Dedifferentiated amniotic fluid mesenchymal stem cell (primary cell): ENCODE measurements around the gene CCL16.
"Not testable (repeated sequence)": the region's sequence is repeated elsewhere in the genome, so short reads cannot be mapped to it uniquely, and the experiment has no call there.

Experiments
- DNase-seq: peaks from one replicate; pipeline ENCODE4 v3.0.0-alpha.2; 2016; ENCODE audit errors: extremely low spot score

The CCL16 gene

DNA sequence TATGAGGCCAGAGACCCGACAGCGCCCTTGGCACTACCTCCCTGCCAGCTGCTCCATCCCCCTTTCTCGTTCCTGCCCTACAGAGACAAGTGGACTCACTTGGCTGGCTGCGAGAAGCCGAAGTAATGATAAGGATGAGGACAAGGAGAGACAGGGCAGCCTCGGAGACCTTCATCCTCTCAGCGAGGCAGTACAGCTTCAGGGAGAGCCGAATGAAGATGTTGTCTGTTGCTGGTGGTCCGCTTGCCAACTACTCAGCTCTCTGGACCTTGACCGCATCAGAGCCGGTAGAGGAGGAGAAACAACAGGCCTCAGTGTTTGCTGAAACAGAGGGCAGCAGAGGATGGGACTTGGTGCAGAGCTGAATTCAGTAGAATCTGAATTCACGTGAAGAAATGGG, at the start of gene CCL16:
Gene CCL16, minus strand, starts transcription at position 252 of the 400 bp plus-strand sequence. Its CDS starts 77 bp downstream, at position 175.
- no peak for DNase-seq

- DNase-seq: no peak
Measured at GRCh38 chr17:36030956-36031355, 49.7 kb upstream of the CCL16 start.

- no peak for DNase-seq
Measured at GRCh38 chr17:36027761-36028160, 46.5 kb upstream of the CCL16 start.

DNA sequence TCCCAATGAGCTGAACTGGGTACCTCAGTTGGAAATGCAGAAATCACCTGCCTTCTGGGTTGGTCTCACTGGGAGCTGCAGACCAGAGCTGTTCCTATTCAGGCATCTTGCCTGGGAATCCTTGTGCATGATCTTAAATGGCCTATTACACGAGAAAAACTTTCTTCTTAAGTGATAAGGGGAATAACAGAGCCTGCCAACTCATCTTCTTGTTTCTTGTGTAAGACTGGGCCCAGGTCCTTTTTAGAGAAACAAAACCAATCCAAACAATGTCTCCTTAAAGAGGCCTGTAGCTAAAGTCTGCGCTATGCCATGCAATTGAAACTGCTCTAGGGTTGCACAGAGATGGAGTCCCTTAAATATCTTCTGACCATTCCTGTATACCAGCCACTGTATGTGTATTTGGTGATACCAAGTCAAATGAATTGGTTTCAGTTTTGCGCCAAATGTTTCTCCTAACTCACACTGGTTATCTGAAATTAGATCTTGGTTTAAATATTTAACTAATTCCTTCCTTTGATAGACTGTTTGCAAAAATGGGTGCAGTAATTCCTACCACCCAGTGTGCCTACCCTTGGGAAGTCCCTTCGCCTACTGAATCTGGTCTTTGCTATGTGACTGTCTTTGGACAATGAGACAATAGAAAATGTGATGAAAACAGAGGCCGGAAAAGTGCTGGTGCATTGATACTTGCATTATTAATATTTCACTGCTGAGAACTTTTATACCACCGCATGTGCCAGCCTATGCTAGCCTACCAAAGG, 43.0 kb upstream of the CCL16 start:
- no peak for DNase-seq

DNA sequence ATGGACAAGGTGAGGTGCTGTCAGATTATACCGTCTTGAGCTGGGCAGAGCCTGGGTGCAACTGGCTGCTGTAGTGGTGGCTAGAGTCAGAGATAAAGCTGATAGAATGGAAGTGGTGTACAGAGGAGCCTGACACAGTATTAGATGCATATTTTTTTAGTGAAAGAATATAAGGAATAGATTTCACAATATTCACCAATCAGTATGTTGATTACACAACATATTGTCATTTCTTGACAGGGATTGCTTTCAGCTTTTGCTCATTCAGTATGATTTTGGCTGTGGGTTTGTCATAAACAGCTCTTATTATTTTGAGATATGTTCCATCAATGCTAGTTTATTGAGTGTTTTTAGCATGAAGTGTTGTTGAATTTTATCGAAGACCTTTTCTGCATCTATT, 38.1 kb upstream of the CCL16 start:
- DNase-seq: no peak

DNA sequence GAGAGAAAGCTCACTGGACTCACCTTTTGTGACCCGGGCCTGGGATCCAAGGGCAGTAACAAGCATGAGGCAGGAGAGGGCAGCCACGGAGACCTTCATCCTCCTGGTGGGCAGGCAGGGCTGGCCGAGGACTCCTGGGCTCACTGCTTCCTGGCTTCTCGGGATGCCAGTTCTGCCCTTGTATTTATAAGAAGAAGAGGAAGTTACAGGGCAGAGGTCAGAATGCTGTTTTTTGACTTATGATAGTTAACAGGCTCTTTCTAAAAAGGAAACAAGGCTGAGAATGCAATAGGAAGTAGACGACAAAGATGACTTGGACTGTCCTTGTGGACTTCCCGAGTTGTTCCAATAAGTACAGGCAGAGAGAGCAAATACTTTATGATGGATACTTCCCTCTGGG, 36.5 kb upstream of the CCL16 start, which contains the start of gene CCL23:
Gene CCL23, minus strand, starts transcription at position 174 of the 400 bp plus-strand sequence. Its CDS starts 75 bp downstream, at position 99.
- no peak for DNase-seq

- DNase-seq: no peak
Measured at GRCh38 chr17:36016555-36016954, 35.3 kb upstream of the CCL16 start.

DNA sequence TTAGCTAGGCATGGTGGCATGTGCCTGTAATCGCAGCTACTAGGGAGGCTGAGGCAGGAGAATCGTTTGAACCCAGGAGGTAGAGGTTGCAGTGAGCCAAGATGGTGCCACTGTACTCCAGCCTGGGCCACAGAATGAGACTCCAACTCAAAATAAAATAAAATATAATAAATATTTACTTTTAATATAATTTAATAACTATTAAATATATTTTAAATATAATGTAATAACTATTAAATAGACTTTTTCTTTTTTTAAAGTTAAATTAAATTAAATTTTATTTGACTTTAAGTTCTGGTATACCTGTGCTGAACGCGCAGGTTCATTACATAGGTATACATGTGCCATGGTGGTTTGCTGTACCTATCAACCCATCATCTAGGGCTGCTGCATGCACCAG, 34.6 kb upstream of the CCL16 start:
- not testable (repeated sequence) for DNase-seq

DNA sequence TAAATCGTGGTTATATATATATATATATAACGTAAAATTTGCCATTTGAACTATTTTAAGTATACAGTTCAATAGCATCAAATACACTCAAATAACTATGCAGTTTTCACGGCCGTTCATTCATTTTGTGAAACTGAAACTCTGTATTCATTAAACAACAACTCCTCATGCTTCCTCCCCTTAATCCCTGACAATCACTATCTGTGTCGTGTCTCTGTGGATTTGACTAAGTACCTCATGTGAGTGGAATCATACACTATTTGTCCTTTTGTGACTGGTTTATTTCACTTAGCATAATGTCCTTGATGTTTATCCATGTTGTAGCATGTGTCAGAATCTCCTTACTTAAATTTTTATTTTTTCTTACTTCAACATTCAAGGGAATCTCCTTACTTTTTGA, 33.6 kb upstream of the CCL16 start:
- no peak for DNase-seq

DNA sequence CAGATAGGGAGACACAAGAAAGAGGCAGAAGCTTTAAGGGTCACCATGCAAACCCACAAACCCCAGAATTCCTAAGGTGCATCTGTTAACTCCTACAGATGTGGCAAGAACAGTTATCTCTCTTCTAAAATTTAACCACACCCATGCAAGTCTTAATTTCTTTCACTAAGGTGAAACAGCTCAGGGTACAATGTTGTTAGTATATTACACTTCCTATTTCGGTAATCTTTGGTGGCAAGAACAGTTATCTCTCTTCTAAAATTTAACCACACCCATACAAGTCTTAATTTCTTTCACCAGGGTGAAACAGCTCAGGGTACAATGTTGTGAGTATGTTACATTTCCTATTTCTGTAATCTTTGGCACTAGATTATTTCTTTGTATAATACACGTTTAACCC, 29.9 kb upstream of the CCL16 start:
- DNase-seq: no peak

GRCh38 chr17:36008998-36009665, 27.8 kb upstream of the CCL16 start:
- DNase-seq: no peak

DNA sequence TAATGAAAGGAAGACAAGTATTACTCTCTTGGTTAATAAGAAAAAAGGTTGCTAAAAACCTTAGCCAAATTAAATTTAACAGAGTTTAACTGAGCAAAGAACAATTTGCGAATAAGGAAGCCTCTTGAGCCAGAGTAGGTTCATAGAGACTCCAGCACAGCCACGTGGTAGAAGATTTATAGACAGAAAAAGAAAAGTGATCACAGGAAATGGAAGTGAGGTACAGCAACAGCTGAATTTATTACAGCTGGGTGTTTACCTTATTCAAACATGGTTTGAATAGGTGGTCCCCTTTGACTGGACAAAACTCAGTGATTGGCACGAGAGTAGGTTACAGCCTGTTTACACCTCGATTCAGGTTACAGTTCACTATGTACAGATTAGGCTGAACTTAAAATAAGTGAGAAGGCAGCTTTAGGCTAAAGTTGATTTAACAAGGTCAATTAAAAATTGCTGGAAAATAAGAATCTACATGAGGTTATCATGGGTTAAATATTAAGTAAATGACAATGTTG, 23.4 kb upstream of the CCL16 start:
- DNase-seq: no peak

DNA sequence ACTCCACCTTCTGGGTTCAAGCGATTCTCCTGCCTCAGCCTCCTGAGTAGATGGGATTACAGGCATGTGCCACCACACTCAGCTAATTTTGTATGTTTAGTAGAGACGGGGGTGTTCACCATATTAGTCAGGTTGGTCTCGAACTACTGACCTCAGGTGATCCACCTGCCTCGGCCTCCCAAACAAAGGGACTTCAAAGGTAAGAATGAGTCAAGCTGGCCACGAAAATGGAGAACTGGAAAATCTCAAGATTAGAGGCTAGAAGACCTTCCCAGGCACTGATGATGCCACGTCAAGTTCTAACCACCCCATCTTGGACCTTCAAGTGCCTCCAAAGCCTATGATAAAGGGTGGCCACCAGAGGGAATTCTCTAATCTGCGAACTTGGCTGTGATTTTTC, 21.3 kb upstream of the CCL16 start:
- DNase-seq: no peak

DNA sequence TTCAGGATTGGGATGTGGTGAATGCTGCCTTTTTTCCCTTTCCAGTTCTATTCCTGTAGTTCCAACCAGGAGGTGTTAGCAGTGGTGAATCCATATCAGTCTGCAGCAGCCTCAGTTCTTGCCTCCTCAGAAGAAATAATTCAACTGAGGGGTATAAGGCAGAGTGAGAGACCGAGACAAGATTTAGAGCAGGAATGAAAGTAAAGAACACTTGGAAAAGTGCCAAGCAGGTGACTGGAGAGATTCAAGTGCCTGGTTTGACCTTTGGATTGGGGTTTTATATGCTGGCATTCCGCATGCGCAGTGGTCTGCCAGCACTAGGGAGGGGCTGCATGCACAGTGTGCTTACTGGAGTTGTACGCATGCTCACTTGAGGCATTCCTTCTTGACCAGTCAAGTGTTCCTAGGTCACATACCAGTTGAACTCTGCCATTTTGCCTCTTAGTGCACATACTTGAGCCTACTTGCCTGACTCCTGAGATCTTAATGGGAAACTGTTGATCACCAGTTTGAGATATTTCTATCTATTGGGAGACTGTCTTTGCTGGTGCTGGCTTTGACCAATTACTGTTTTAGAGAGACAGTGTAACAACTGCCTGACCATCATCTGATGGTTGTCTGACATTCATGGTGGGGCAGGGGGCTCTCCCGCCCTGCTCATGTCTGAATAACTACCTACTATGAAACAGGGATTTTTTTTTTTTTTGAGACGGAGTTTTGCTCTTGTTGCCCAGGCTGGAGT, 20.7 kb upstream of the CCL16 start:
- DNase-seq: no peak

DNA sequence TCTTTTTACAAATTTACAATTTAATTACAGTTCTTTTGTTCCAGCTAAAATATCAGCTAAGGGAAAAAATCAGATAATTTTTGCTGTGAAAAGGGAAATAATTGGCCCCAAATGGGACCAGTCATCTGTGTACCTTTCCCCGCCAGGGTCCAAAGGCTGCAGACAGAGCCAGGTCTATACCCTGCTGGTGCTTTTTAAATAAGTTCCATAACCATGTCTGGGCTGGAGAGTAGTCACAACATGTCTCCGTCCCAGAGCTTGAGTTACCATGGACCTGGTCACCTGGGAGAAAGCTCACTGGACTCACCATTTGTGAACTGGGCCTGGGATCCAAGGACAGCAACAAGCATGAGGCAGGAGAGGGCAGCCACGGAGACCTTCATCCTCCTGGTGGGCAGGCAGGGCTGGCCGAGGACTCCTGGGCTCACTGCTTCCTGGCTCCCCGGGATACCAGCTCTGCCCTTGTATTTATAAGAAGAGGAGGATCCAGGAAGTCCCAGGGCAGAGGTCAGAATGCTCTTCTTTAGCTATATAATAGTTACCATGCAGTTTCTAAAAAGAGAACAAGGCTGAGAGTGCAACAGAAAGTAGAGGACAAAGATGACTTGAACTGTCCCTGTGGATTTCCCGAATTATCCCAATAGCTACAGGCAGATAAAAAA, 19.9 kb upstream of the CCL16 start, which contains the start of gene CCL15:
Gene CCL15, minus strand, starts transcription at position 444 of the 662 bp plus-strand sequence. Its CDS starts 61 bp downstream, at position 383.
- DNase-seq: no peak

- no peak for DNase-seq
Measured at GRCh38 chr17:36000732-36001109, 19.4 kb upstream of the CCL16 start.

GRCh38 chr17:35998756-35999155, 17.5 kb upstream of the CCL16 start:
- DNase-seq: no peak

GRCh38 chr17:35998018-35998545, 16.8 kb upstream of the CCL16 start:
- no peak for DNase-seq

DNA sequence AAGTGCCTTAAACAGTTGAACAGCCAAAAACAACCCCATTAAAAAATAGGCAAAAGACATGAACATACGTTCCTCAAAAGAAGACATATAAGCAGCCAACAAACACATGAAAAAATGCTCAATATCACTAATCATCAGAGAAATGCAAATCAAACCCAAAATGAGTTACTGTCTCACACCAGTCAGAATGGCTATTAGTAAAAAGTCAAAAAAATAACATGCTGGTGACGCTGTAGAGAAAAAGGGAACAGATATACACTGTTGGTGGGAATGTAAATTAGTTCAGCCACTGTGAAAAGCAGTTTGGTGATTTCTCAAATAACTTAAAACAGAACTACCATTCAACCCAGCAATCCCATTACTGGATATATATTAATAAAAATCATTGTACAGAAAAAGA, 14.0 kb upstream of the CCL16 start:
- not testable (repeated sequence) for DNase-seq

GRCh38 chr17:35991075-35991474, 9.8 kb upstream of the CCL16 start:
- no peak for DNase-seq

- no peak for DNase-seq
Measured at GRCh38 chr17:35988164-35988563, 6.9 kb upstream of the CCL16 start.
